ENCODE results near the gene PNMA8A.

- TF ChIP-seq CTCF (conservative IDR thresholded peaks at IDR 0.05; ENCODE audit: low read length) (no peak), EZH2phosphoT487 (IDR thresholded peaks at IDR 0.05; ENCODE audit: borderline replicate concordance) (no peak)
These were observed 17.2 kb upstream of the PNMA8A start for GRCh38 chr19:46488551-46488950.
